Measurements from ENCODE around the gene GAL3ST1. TPM values are rescaled to one million over a fixed set of nuclear protein-coding genes. Genes with fewer than 3 reads are reported as not detected.

The GAL3ST1 gene
- total and polyA plus RNA-seq, 10 of the 15 experiments (the other 5 are each of a cell fraction or from before 2014, with no cell fraction given): not detected

- H3K9me3 ChIP-seq (replicated peaks; ENCODE audit: control insufficient read depth, insufficient read depth, low read length): no peaks in the 10 kb centered on the region
- no TSS peak for BruUV-seq (replicated peaks)
- 18% methylated on average over 8 of the region's 8 CpGs for WGBS (ENCODE audit: insufficient coverage, insufficient replicate concordance, low lambda C conversion rate, missing lambda C conversion rate)
- no peaks in the 10 kb centered on the region for H4K20me1 ChIP-seq (ENCODE audit: control insufficient read depth, insufficient read depth)
- H3K79me2 ChIP-seq (ENCODE audit: control insufficient read depth, insufficient read depth, low read length): no peaks in the 10 kb centered on the region
- no peak overlapping the region for H2AFZ ChIP-seq (ENCODE audit: control insufficient read depth, low read depth, low read length)
- no peak for DNase-seq (ENCODE audit: low read depth, low spot score)
- no peak for TF ChIP-seq BRCA1 (IDR thresholded peaks at IDR 0.05; ENCODE audit: low read depth, low read length)
- no peak for TF ChIP-seq ZNF24 (IDR thresholded peaks at IDR 0.05)
- TF ChIP-seq JUND (IDR thresholded peaks at IDR 0.05; ENCODE audit: low read depth, low read length): no peak
- TF ChIP-seq BCL3 (IDR thresholded peaks at IDR 0.05; ENCODE audit: borderline replicate concordance, insufficient read depth, low read depth, low read length, poor library complexity, severe bottlenecking): no peak
- TF ChIP-seq BCLAF1 (IDR thresholded peaks at IDR 0.05): no peak
- ChIA-PET RAD21 (ENCODE audit: unreplicated experiment) (no interaction called here), POLR2A (no interaction called here), CTCF (no interaction called here), SMC1A (ENCODE audit: uncharacterized antibody, unreplicated experiment) (no interaction called here)
- no peaks in the 10 kb centered on the region for H3K4me1 ChIP-seq (ENCODE audit: control insufficient read depth, insufficient read depth, low read length)
- H3K4me3 ChIP-seq: no peak overlapping the region
- intact Hi-C loops (cut with micrococcal nuclease; ENCODE audit: unreplicated experiment) (no loop called here), in situ Hi-C loops (cut with MboI) (no loop called here)
- peaks cover 0 to 4% of the 10 kb centered on the region in 2 experiments; a peak in 2 of 4 replicates for H3K27me3 ChIP-seq (replicated peaks in 1 of 2; ENCODE audit: control insufficient read depth in 2 of 2, insufficient read depth in 2 of 2, low read length in 1 of 2)
- H3K27ac ChIP-seq (ENCODE audit: control insufficient read depth, insufficient read depth): no peak overlapping the region
- ATAC-seq: no peak
- H3K4me2 ChIP-seq (ENCODE audit: control insufficient read depth, insufficient read depth): no peak overlapping the region
- no peak overlapping the region for H3K9ac ChIP-seq (ENCODE audit: control insufficient read depth, insufficient read depth, low read length)
- no peak for FAIRE-seq
- H3K36me3 ChIP-seq (ENCODE audit: control insufficient read depth in 2 of 2, insufficient read depth in 2 of 2, low read length in 1 of 2): no peaks in the 10 kb centered on the region
Observed at GRCh38 chr22:30523646-30524489, 50.6 kb downstream of the GAL3ST1 start.

Data from GM12878 (cell line).